GM18951 (cell line): ENCODE results near the gene TNPO3.
A peak's percentile ranks its signal among the peaks of the same experiment; 100 is the strongest.

Source experiments
- POLR2A ChIP-seq: IDR thresholded peaks from 4 replicates; pipeline ENCODE4 v1.6.1; 2011; ENCODE audit warnings: mild to moderate bottlenecking; ENCODE audit not compliant: insufficient read length, insufficient read depth; ENCODE audit errors: extremely low read depth
- in situ Hi-C: fragments of 300-500 bp; cut with MboI; formaldehyde crosslinking; loops from one replicate; pipeline ENCODE4 v1.12.0; 2022; ENCODE audit warnings: low sequenced_read_pairs, mixed read lengths, inconsistent platforms; ENCODE audit not compliant: unreplicated experiment

TNPO3 gene

GRCh38 chr7:128940494-128941322, 114.2 kb downstream of the TNPO3 start:
- peak; percentile 54 for TF ChIP-seq POLR2A
- in situ Hi-C loops: no loop called here

- in situ Hi-C loops: no loop called here
- TF ChIP-seq POLR2A: no peak
Measured at GRCh38 chr7:128939861-128940410, 115.0 kb downstream of the TNPO3 start.

GRCh38 chr7:128939075-128939860, 115.6 kb downstream of the TNPO3 start:
- TF ChIP-seq POLR2A: no peak
- in situ Hi-C loops: no loop called here

- in situ Hi-C loops: no loop called here
- peak; percentile 75 for TF ChIP-seq POLR2A
Measured at GRCh38 chr7:128938544-128939074, 116.3 kb downstream of the TNPO3 start.

- TF ChIP-seq POLR2A: peak; percentile 81
- in situ Hi-C loops: no loop called here
Measured at GRCh38 chr7:128937647-128938543, 117.0 kb downstream of the TNPO3 start, which contains the start of gene IRF5. Gene IRF5, plus strand, starts transcription at chr7:128937927. Its CDS starts 4,155 bp downstream, at chr7:128942082.

- in situ Hi-C loops: no loop called here
- TF ChIP-seq POLR2A: no peak
Measured at GRCh38 chr7:128937271-128937646, 117.7 kb downstream of the TNPO3 start.

GRCh38 chr7:128936798-128937197, 118.1 kb downstream of the TNPO3 start:
- no peak for TF ChIP-seq POLR2A
- in situ Hi-C loops: no loop called here

- in situ Hi-C loops: no loop called here
- TF ChIP-seq POLR2A: no peak
Measured at GRCh38 chr7:128935342-128935730, 119.6 kb downstream of the TNPO3 start.

GRCh38 chr7:128934361-128935341, 120.3 kb downstream of the TNPO3 start:
- TF ChIP-seq POLR2A: peak; percentile 45
- in situ Hi-C loops: no loop called here

- in situ Hi-C loops: no loop called here
- TF ChIP-seq POLR2A: peak; percentile 55
Measured at GRCh38 chr7:128933180-128933891, 121.6 kb downstream of the TNPO3 start.

- in situ Hi-C loops: no loop called here
Measured at GRCh38 chr7:128932862-128933179, 122.1 kb downstream of the TNPO3 start.

More at GRCh38 chr7:128932862-128933179, 122.1 kb downstream of the TNPO3 start:
- TF ChIP-seq POLR2A: no peak
